Medulla oblongata (tissue), 1 donor: ENCODE measurements around the gene ARHGAP31.

Experiments used
- DNase-seq: peaks from one replicate; pipeline ENCODE4 v3.0.0-alpha.2; 2015; ENCODE audit errors: extremely low spot score

ARHGAP31 gene

GRCh38 chr3:119388577-119388976 lies 94.4 kb downstream of the ARHGAP31 start:
- no peak for DNase-seq

GRCh38 chr3:119395923-119396358 lies 101.8 kb downstream of the ARHGAP31 start:
- DNase-seq = no peak

- no peak for DNase-seq
These were observed 102.7 kb downstream of the ARHGAP31 start for GRCh38 chr3:119396870-119397269.

GRCh38 chr3:119400466-119400865 lies 106.3 kb downstream of the ARHGAP31 start:
- no peak for DNase-seq

GRCh38 chr3:119401069-119401468 lies 106.9 kb downstream of the ARHGAP31 start:
- DNase-seq = no peak

- DNase-seq = no peak
These were observed 107.6 kb downstream of the ARHGAP31 start for GRCh38 chr3:119401503-119402440.

GRCh38 chr3:119402791-119403190 lies 108.6 kb downstream of the ARHGAP31 start:
- no peak for DNase-seq

- no peak for DNase-seq
These were observed 109.0 kb downstream of the ARHGAP31 start for GRCh38 chr3:119403201-119403600.

- DNase-seq = no peak
These were observed 111.1 kb downstream of the ARHGAP31 start for GRCh38 chr3:119405315-119405714.

GRCh38 chr3:119408243-119408950 lies 114.2 kb downstream of the ARHGAP31 start:
- no peak for DNase-seq

GRCh38 chr3:119409844-119410243 lies 115.7 kb downstream of the ARHGAP31 start:
- DNase-seq = no peak

- DNase-seq = peak; percentile 21
These were observed 119.6 kb downstream of the ARHGAP31 start for GRCh38 chr3:119413603-119414280.

GRCh38 chr3:119416873-119417272 lies 122.7 kb downstream of the ARHGAP31 start:
- no peak for DNase-seq

GRCh38 chr3:119417771-119418512 lies 123.8 kb downstream of the ARHGAP31 start:
- DNase-seq = no peak

- DNase-seq = no peak
These were observed 124.5 kb downstream of the ARHGAP31 start for GRCh38 chr3:119418641-119419040.

GRCh38 chr3:119420196-119420595 lies 126.0 kb downstream of the ARHGAP31 start:
- no peak for DNase-seq

- no peak for DNase-seq
These were observed 133.5 kb downstream of the ARHGAP31 start for GRCh38 chr3:119427669-119428068.

- DNase-seq = no peak
These were observed 134.4 kb downstream of the ARHGAP31 start for GRCh38 chr3:119428538-119428937.

- no peak for DNase-seq
These were observed 139.6 kb downstream of the ARHGAP31 start for GRCh38 chr3:119433613-119434325.

- DNase-seq = no peak
These were observed 140.5 kb downstream of the ARHGAP31 start for GRCh38 chr3:119434703-119435102.

GRCh38 chr3:119436977-119437376 lies 142.8 kb downstream of the ARHGAP31 start:
- DNase-seq = no peak
